Renal cortex interstitium (tissue), 11 donors: ENCODE results near the gene VSX1. TPM values are rescaled to one million over a fixed set of nuclear protein-coding genes. Genes with fewer than 3 reads are reported as not detected.

ENCODE experiments used
- DNase-seq, 11 donors: peaks; one replicate each; pipeline ENCODE4 v3.0.0-alpha.2; 2013; ENCODE audit warnings: low read depth in 9 of 11, low spot score in 4 of 11; ENCODE audit errors: extremely low read depth in 1 of 11
- polyA plus RNA-seq, 3 donors: library from polyadenylated mRNA; unstranded; fragments of 120-200 nt; gene quantifications; one replicate each; pipeline ENCODE4 v1.2.1, GENCODE V29; 2013; ENCODE audit not compliant: insufficient read length in 3 of 3

VSX1 gene
- polyA plus RNA-seq, 3 donors, result not detected

- no peak for DNase-seq
These were observed 7.7 kb upstream of the VSX1 start for GRCh38 chr20:25089662-25090061.

- DNase-seq, result no peak
These were observed 7.2 kb upstream of the VSX1 start for GRCh38 chr20:25089096-25089495.

- no peak for DNase-seq
These were observed 6.3 kb upstream of the VSX1 start for GRCh38 chr20:25088267-25088666.

DNA sequence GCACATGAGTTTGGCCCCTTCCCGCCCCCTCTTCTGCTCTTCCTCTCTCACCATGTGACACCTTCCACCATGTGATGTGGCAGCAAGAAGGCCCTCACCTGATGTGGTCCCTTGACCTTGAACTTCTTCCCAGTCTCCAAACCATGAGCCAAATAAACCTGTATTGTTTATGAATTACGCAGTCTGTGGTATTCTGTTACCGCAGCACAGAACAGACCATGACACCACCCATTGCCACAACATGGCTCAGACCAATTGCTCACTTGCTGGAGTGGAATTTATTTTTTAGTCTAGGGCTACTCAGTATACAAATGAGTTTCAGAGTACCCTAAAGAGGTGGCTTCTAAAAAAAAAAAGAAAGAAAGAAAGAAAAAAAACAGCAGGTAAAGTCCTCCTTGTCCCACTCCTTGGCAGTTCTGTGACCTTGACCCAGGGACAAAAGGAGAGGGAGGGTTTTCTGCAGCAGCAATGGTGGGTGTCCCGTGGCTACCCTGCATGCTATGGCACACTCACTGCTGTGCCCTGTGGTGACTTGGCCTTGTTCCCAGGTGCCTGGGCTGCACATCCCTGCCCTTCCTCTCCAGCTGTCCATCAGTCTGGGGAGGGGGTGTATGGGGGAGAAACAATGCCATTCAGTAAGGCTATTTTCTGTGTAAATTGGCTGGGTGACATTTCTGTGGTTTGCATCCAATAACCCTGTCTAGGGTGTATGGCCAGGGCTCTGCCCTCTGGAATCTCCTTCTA is 5.4 kb upstream of the VSX1 start:
- no peak for DNase-seq

GRCh38 chr20:25085756-25086495 is 4.0 kb upstream of the VSX1 start:
- no peak for DNase-seq

DNA sequence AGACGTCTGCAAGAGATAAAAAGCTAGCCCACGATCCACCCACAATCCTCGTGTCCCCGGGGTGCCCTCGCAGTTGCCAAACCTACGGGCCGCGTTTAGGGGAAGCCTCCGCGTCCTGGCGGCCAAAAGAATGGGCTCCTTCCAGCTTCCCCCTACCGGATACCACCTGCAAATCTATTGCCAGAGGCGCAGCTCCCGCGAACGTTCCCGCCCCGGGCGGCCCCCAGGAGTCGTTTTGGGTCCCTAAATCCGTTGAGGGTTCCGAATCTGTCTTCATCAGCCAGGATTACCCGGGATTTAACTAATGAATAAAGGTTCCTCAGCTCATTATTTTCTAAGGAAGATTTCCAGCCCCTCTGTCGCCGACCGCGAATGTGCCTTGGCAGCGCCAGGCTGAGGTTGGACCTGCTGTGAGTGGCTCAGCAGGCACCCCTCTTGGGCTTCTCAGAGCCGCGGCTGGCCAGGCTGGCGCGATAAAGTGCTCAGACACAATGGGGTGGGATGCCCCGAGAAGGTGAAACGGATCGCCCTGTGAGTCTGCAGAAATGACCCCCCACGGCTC is 2.8 kb upstream of the VSX1 start:
- DNase-seq, result no peak

DNA sequence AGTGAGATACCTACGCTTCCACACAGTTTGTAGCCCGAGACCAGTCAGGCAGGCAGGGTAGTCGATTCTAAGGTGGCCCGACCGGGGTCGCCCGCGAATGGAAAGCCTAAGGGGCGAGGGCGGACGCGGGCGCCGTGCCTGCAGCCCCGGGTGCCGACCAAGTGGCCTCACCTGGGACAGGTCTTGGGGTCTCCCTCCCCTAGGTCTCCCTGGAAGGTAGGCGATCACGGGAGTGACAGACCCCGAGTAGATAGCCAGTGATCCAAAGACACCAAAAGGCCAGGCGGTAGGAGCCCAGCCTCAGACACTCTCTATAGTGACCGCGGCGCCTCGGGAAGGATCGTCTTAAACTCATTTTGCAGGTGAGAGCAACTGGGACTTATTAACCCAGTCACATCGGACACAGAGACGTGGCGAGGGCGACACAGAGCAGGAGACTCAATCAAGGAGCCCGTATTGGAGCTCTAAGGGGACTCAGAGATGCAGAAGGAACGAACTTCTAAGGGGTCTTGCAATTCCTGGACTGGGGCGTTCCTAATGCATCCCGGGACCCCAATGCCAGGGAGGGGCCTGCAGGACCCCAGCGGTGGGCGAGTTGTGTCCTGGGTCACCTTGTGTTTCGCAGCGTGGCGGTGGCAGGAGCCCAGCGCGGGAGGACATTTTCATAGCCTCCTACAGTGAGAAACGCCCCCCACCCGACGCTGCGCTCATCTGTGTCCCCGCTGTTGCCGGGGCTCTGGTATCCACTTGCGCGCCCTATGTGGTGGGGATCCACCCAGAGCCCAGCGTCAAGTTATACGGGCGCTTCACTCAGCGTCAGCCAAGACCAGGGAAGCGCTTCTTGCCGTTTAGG is 2.1 kb upstream of the VSX1 start:
- DNase-seq, result no peak

DNA sequence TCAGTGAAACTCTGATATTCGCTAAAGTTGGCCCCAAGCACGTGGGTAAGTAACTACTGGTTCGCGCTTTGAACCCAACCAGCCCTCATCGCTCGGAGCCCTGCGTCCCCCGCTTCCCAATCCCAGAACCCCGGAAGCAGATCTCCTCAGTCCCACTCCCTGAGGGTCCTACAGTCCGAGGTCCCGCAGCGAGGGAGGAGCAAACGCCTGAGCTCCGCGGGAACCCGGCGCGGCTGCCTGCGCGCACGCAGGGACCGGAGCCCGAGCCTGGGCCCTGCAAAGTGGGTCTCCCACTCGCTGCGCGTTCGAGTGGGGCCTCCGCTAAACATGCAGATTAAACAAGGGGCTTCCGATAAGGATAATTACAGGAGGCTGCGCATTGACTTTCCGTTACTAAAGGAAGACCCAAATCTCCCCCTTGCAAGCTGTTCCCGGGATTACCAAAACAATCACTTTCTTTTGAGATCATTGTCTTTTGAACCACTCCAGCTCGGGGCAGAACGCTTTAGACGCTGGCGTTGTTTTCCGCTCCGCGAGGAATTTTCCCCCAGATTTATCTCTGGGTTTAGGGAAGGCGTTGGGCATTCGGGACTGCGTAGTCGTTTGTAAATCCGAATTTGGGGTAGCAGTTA is 1.3 kb upstream of the VSX1 start:
- no peak for DNase-seq

DNA sequence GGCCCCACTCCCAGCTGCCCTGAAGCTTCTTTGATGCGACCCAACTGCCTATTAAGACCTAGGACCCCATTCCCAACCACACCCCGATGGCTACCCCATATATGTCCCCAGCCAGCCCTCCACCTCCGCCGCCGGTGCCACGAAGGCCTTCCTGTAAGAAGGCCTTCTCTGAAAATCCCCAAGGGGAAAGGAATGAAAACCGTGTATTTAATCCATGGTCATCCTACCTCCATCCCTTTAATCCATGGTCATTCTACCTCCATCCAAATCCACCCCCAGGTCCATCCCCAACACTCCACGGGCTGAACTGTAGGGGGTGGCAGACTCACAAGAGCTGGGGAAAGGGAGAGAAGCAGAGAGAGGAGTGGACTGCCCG is 545 bp upstream of the VSX1 start:
- no peak for DNase-seq

GRCh38 chr20:25081065-25081729 is 744 bp downstream of the VSX1 start:
- peak in 8 of 11 donors; percentile 41 to 70 (median 54) for DNase-seq

DNA sequence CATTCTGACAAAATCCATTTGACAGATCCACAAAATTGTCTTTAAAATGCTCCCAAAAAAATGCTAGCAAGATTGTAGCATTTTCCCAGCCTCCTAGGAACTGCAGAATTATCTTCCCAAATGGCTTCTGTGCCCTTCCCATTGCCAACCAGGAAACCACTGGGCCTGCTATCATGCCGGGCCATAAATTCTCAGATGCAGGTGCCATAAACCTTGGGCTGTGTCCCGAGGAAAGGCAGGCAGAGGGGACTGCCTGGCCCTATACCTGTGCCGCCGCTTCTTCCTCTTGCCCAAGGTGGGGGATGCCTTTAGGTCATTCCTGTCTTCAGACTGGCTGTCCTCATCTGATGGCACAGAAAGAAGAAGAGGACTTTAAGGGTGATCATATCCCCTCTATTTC is 2.8 kb downstream of the VSX1 start:
- no peak for DNase-seq

DNA sequence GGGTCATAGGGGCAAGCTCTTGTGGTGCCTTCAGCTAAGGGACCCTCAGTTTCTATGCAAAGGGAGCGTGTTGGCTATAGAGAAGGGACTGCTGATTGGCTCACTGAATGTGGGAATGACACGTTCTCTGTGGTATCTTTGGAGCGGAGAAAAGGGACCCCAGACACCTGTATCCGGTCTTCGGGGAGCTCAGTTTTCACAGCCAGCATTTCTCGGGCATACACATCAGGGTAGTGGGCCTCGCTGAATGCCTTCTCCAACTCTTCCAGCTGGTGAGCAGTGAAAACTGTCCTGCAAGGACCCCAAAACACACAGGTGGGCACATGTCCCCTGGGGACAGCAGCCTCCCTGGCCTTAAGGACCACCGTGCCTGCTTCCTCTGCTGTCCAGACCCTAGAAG is 3.3 kb downstream of the VSX1 start:
- no peak for DNase-seq

GRCh38 chr20:25077610-25078169 is 4.3 kb downstream of the VSX1 start:
- DNase-seq, result no peak

DNA sequence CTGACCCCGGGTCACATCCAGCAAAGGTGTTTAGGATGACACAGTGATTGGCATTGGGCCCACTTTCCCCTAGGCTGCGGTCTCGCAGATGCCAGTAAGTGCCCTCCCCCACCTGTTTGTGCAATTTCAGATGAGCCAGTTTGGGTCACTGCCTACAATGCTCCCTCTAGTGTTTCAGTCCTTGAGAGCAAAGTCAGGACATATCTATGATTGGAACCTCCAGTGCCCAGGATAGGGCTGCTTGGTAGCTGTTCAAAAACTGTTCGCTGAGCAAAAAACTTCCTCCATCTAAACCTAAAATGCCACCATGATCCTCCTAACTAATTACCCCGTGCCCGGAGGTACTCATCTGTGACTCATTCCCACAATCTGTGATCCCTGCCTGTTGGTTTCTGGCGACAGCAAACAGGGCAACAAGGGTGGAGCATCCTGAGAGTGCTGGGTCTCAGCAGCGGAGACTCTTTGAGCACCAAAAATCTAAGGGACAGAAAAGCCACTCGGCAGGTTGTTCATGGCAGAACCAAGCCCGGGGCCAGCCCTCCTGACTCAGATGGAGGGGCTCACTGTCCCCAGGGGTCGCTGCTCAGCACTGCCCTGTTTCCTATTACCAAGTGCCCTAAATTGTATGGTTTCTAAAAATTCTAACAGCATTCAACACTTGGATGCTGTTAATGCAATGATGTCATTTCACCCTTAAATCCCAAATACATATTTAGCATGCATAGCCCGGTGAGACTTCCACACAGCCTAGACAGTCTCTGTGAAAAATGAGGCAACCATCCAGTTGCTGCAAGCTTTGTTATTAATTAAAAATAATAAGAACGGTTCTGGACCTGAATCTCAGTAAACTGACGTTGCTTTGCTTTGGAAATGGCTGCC is 5.0 kb downstream of the VSX1 start:
- DNase-seq, result no peak

DNA sequence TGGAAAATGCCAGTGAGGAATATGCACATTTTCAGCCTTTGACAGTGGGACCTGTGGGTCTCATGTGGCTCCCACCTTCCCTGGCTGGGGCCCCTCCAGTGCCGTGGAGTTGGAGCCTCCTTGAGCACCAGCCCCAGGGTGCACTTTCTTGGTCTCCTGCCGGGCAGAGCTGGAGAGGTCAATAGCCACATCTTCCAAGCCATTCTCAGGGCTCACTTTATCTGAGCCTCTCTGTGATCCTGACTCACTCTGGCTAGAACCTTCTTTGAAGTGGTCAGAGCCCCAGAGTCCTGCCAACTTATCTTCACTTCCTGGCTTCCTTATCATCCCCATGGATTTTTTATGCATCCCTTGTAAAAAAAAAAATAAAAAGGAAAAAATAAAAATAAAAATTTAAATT is 5.7 kb downstream of the VSX1 start:
- DNase-seq, result no peak

GRCh38 chr20:25073544-25073943 is 8.4 kb downstream of the VSX1 start:
- no peak for DNase-seq

DNA sequence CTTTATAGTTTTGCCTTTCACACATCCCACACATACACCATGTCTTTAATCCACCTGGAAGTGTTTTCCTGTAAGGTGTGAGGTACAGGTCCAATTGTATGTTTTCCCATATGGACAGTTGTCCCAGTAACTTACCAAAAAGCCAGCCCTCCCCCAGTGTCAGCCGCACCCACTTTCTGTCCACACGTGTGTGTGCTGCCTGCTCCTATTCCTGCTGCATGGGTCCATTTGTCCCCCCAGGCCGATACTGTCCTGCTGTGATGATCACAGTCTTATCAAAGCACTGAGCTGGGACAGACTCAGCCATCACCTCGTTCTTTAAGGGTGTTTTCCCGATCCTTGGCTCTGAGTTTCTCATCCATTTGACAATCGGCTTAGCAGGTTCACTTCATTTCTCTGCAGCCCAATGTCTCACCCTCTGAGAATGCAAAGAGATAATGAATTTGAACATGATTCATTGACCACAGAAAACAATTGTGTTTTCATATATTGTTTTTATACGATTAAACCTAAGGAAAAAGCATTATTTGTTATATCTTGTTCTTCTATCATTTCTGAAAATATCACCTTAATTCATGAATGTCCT is 9.6 kb downstream of the VSX1 start:
- DNase-seq, result no peak
